ENCODE data around the gene TLX3.
"Not testable (repeated sequence)": the region's sequence is repeated elsewhere in the genome, so short reads cannot be mapped to it uniquely, and the experiment has no call there.

The TLX3 gene

DNA sequence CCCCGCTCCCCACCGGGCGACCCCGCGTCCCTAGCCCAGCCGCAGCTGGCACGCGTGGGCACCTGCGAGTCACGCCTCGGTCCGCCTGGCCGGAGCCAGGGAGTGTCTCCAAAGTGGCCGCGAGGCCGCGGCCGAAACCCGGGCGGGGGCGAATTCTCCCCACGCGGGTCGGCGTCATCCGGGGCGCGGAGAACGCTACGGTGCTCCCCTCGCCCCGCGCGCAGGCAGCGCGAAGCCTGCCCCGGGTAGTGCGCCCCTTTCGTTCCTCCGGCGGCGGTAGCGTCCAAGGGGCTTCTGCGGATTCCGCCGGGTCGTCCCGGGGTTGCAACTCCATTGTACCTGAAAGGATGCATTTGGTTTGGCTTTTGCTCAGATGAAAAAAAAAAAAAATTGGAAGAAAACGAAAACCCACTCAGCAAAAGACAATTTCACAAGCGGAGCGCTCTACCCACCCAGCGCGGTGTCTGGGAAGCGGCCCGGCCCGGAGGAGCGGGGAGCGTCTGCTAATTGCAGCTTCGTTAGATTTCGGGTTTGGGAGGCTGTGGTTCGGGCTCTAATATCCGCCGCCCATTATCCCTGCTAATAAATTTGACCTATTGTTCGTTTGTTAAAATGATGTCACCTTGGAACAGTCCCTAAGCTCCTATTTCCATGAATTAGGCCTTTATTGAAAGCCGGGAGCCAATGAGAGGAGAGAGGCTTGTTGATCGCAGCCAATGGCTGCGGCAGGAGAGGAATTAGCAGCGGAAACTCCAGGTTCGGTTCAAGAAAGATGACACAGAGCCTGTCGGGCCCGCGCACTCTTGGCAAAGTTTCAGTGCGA, at the start of gene TLX3:
Gene TLX3, plus strand, starts transcription at position 796 of the 823 bp plus-strand sequence. CDS start 118 bp downstream, outside the sequence.
- peak; percentile 85 for DNase-seq (ENCODE audit: low read depth, low spot score)

DNA sequence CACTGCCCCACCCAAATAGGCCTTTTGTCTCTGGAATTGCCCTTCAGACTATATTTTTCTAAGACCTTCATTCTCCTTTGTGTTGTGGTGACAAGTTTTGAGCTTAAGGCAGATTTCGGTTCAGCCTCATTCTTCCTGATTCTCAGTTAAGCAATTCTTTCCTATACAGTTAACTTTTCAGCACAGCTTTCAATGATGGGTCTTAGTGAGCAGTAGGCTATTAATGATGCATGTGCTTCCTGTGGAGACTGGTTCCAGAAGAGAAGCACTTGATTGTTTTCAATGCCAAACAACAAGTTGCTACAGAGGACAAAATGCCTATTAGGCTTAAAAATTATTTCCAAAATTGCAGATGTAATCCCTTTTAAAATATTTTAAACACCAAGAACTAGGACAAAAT, 47.7 kb upstream of the TLX3 start:
- DNase-seq (ENCODE audit: low read depth, low spot score): no peak

- no peak for DNase-seq (ENCODE audit: low read depth, low spot score)
Observed at GRCh38 chr5:171261904-171262303, 47.1 kb upstream of the TLX3 start.

DNA sequence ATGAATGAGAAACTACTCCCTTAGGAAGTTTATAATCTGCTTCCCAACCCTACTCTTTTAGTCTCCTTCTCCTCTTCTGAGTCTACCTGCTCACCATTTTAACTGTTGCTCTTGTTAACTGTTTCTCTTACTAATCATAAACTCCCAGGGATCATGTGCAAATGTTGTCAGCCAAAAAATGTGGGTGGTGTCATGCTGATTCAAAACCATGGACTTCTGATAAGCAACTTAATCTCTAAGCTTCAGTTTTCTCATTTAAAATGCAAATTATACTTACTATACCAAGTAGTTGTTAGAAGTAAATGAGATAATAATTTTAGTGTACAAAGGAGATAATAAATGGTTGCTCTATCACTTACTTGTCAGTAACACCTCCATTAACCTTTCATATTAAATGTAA, 45.9 kb upstream of the TLX3 start:
- DNase-seq (ENCODE audit: low read depth, low spot score): no peak

GRCh38 chr5:171264843-171265242, 44.2 kb upstream of the TLX3 start:
- DNase-seq (ENCODE audit: low read depth, low spot score): no peak

GRCh38 chr5:171268700-171269620, 40.1 kb upstream of the TLX3 start:
- DNase-seq (ENCODE audit: low read depth, low spot score): no peak

DNA sequence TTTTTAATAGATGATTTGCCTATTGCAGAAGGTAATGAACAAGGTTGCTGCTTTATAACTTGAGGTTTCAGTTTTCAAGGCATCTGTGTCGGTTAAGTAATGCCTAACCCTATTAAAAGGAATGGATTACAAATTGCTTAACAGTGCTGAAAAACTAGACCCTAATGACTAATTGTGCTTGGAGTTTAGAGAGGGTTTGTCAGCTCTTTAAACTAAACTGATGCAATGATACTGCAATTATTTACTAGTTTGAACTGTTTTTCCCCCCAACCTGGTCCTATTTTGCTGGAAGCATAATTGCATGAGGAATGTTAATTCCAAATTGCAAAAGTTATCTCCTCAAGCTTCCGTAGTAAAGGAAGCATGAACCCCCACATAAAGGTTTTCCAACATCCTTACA, 39.3 kb upstream of the TLX3 start:
- no peak for DNase-seq (ENCODE audit: low read depth, low spot score)

DNA sequence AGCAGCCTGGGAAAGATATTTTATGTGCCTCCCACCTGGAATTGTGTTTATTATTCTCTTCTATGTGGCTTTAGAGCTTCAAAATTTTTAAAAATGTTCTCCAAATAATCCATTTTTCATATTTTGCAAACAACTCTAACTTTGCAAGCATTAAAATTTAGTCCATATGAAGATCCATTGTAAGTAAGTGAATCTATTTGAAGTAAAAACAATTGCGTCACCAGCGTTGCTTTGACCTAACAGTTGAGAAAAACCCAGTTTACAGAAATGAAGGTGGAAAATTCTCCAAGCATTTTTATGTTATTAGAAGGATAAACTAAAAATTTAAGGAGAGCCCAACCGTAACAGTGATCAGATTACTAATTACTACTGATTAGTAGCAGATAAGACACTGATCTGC, 38.9 kb upstream of the TLX3 start:
- DNase-seq (ENCODE audit: low read depth, low spot score): no peak

DNA sequence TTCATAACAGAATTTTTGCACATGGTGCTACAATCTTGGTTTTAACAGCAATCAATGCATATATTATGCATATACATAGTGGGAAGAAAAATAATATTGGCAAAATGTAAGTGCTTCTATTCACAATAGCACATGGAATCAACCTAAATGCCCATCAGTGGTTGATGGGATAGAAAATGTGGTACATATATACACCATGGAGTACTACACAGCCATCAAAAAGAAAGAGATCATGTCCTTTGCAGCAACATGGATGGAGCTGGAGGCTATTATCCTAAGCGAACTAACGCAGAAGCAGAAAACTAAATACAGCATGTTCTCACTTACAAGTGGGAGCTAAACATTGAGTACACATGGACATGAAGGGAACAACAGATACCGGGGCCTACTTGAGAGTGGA, 37.2 kb upstream of the TLX3 start:
- DNase-seq (ENCODE audit: low read depth, low spot score): no peak

DNA sequence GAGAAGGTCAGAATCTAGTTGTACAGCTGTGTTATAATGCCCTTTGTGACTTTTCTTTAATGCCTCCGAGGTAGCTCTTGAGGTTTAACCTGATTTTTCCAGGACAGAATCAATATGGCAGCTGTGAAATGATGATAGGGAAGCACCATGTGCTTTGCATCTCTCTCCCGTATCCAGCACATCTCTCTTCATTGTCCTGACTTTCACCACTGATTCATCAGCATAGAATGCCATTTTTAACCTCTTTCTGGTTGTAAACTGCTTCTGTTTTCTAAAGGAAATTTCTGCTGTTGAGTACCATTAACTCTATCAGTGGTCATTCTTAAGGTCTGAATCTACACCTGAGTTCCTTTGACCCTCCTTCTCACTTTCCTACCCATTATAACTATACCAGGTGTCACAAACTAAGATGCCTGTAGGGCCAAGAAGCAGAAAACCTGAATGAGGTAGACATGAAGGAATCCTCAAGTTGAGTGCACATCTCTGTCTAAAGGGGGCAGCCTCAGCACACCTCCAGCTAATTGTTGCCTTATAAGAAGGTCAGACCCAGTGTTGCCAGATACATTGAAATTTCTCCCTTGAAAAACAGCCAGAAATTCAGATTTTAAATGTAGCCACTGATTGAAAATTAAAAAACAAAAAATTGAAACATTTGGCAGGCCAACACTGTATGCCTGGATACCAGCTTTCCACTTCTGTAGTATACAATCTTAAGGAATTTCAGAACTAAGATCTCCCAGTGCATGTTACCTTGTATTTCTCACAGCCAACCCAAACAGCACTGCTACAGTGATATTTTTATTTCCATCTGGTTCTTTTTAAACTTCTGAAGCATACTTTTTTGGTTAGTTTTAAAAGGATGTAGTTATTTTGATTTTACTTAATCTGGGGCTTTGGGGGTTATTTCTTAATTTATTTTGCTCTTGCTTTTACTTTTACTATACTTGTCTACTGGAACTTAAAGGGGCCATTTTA, 35.8 kb upstream of the TLX3 start:
- DNase-seq (ENCODE audit: low read depth, low spot score): peak; percentile 59

- DNase-seq (ENCODE audit: low read depth, low spot score): peak; percentile 24
Observed at GRCh38 chr5:171275841-171276544, 33.1 kb upstream of the TLX3 start.

- DNase-seq (ENCODE audit: low read depth, low spot score): no peak
Observed at GRCh38 chr5:171283753-171284152, 25.3 kb upstream of the TLX3 start.

DNA sequence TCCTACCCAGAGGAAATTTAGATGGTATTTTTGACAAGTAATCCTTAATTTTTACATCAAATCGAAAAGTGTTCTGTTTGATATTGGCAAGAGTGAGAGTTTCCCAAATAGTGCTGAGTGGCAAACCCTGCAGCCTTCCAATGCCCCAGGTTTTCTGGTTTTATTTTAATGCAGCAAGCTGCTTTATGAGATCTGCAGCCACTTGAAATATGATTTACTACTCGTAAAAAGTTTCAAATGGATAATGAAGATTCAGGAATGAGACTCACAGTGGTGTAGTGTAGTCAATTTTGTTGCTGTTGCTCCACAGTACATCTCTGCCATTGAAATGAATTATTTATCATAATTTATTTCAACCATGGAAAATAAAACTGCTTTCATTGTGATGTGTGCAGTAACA, 23.6 kb upstream of the TLX3 start:
- no peak for DNase-seq (ENCODE audit: low read depth, low spot score)

DNA sequence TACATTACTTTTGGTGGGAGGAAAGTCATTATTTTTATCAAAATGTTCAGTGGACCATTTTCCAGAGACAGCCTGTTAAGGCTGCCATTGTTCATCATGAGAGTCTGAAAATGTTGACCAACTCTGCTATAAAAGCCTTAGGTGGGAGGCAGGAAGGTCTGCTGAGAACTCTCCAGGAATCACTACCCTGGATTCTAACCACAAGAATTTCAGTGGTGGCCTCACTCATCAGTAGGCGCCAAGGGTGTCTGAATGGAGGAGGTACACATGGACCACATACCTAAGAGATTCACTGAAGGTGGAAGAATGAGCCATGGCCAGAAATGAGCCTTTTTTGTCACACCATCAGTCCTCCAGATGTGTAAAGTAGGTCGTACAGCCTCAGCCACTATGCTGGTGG, 21.0 kb upstream of the TLX3 start:
- no peak for DNase-seq (ENCODE audit: low read depth, low spot score)

DNA sequence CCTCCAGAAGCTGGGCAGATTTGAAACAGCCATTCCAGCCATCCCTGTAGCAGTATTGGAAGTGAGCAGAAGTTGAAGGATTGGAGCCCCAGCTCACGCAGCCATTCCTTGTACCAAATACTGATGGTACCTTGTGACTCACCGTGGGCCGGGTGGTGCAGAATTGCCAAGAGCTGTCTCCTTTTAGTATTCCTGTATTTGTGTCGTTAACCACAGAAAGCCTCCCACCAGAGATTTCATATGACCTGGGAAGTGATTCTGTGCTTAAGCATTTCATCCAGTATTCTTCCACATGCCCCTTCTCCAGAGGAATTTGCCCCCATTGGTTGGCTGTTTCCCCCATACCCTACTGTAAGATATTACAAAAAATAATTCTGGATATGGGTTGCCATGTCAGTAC, 17.7 kb upstream of the TLX3 start:
- DNase-seq (ENCODE audit: low read depth, low spot score): no peak

DNA sequence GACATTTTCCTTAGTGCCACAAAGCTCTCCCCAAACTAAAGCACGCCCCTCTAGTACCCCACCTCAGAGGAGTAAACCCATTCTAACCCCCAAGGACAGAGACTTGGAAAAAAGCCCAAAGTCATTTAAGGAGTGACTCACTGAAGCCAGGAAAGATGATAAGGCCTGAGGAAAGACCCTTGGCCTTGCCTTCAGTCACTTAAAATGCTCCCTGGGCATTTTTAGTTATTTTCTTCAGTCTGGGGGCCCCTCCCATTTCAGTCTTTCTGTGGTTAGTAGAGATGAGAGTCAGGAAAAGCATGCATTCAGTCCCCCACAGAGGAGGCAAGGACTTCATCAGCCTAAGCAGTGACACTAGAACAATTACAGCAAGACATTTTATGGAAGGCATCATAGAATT, 13.7 kb upstream of the TLX3 start:
- DNase-seq (ENCODE audit: low read depth, low spot score): no peak

GRCh38 chr5:171295801-171296200, 13.2 kb upstream of the TLX3 start:
- peak; percentile 13 for DNase-seq (ENCODE audit: low read depth, low spot score)

DNA sequence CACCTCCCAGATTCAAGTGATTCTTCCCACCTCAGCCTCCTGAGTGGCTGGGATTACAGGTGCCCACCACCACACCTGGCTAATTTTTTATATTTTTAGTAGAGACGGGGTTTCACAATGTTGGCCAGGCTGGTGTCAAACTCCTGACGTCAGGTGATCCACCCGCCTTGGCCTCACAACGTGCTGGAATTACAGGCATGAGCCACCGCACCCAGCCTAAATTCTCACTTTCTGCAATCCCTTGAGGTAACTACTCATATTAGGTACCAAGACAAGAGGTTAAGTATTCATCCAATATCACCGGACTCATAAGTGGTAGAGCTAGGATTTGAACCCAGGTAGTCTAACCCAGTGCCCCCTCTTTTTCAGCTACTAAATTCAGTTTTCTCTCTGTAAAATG, 11.1 kb upstream of the TLX3 start:
- not testable (repeated sequence) for DNase-seq (ENCODE audit: low read depth, low spot score)

DNA sequence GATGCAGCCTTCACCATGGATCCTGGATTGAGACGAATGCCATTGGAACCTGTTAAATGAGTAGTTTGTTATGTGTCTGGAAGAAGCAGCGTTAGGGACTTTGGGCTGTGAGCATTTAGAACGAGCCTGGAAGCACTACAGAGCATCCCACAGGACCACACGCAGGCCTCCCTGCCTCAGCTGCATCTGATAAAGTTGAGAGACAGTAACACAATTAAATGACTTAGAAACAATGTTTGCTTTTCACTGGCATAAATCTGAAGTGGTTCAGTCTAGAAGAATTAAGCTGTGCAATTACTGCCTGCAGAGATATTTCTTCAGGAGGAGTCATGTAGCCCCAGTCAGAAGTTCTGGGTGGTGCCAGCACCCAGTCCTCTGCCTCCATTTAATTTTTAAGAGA, 9.8 kb upstream of the TLX3 start:
- no peak for DNase-seq (ENCODE audit: low read depth, low spot score)

DNA sequence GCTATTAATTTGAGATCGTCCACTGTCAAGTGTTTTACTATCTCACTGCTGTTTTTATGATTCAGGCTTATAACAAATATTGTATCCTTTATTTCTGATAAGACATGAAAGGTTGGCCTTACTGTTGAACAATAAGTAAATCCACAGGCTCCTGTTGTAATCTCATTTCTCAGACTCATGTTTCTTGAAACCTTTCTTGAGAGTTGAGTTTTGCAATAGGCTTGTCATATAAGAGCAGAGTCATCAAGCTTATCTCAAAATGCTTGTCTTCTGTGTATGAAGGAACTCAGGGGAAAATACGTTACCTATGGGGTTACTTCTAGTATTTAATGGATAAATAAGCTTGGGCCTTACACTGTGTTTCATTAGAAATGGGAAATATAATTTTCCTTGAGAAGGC, 9.2 kb upstream of the TLX3 start:
- no peak for DNase-seq (ENCODE audit: low read depth, low spot score)

DNA sequence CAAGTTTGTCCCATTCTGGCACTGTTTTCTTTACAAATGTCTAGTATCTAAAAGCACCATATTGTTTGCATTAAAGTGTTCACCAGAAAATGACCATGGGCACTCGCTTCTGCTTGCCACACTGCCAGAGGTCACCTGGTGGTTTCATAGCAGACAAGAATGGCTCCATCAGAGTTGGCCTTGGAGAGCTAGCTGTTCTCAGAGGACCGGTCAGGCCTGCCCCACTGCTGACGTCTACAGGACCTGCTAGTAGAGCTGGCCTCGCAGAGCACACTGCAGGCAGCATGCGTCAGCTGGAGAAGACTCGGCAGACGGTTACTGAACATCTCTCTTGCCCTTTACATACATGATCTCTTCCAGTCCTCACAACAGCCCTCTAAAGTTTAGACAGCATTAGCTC, 8.7 kb upstream of the TLX3 start:
- no peak for DNase-seq (ENCODE audit: low read depth, low spot score)
